Measurements from ENCODE around the gene FBLN7.

The FBLN7 gene

GRCh38 chr2:112160283-112161250 lies 22.4 kb downstream of the FBLN7 start:
- Mint-ChIP-seq H3K27me3 (ENCODE audit: low read depth) (no peaks in the 10 kb centered on the region), H3K9me3 (no peaks in the 10 kb centered on the region), H3K27ac (no peak overlapping the region), H3K4me1 (ENCODE audit: low read depth) (peaks cover 23% of the 10 kb centered on the region), H3K4me3 (no peak overlapping the region), H3K36me3 (ENCODE audit: low read depth) (no peaks in the 10 kb centered on the region)

DNA sequence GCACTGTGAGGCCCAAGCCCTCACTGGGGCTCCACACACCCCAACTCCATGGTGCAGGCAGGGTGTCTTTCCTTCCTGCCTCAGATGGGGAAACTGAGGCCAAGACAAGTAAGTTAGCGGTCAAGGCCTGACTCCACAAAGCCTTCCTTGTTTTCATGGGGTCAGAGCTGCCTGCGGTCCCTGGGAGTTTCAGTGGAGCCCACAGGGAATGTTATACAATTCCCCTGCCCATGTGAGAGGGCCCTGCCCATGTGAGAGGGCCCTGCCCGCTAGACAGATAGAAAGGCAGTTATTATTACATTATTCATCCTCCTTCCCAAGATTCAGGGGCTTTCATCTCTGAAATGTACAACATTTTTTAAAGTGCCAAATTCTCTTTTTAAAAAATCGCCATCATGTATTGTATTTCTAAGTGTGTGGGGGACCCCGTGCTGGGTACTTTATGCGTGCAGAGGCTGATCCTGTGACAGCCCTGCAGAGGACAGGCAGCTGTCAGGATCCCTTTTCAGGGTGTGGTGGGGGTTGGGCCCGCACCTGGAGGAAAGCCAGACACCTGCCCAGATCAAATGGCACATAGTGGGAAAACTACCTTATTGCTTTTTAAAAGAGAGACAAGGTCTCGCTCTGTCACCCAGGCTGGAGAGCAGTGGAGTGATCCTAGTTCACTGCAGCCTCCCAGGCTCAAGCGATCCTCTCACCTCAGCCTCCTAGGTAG lies 23.4 kb downstream of the FBLN7 start:
- no peaks in the 10 kb centered on the region for H3K27me3 Mint-ChIP-seq (ENCODE audit: low read depth)
- H3K27ac Mint-ChIP-seq, result no peak overlapping the region
- no peaks in the 10 kb centered on the region for H3K36me3 Mint-ChIP-seq (ENCODE audit: low read depth)
- no peak overlapping the region for H3K4me3 Mint-ChIP-seq
- H3K4me1 Mint-ChIP-seq (ENCODE audit: low read depth), result peaks cover 13% of the 10 kb centered on the region
- H3K9me3 Mint-ChIP-seq, result no peaks in the 10 kb centered on the region

- Mint-ChIP-seq H3K9me3 (no peaks in the 10 kb centered on the region), H3K27me3 (ENCODE audit: low read depth) (no peaks in the 10 kb centered on the region), H3K4me1 (ENCODE audit: low read depth) (peaks cover 9% of the 10 kb centered on the region), H3K27ac (no peak overlapping the region), H3K36me3 (ENCODE audit: low read depth) (no peaks in the 10 kb centered on the region), H3K4me3 (no peak overlapping the region)
Measured at GRCh38 chr2:112162341-112162740, 24.2 kb downstream of the FBLN7 start.

DNA sequence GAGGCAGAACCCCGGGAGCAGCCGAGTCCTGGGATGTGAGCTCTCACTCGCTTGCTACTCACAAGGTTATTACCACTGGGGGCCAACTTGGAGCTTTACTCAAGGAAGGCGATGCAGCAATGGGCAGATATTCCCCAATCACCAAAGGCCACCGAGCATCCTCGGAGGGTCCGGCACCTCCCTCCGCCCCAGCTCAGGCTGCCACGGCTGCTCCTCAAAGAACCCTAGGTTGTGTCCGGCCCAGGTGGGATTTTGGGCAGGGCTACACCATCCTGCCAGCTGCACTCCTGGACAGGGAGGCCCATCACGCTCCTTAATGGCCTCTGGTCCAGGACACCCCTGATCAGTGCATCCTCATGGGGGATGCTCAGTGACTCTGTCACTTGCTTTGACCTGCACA lies 24.8 kb downstream of the FBLN7 start:
- Mint-ChIP-seq H3K36me3 (ENCODE audit: low read depth) (no peaks in the 10 kb centered on the region), H3K4me3 (no peak overlapping the region), H3K4me1 (ENCODE audit: low read depth) (peaks cover 9% of the 10 kb centered on the region), H3K27me3 (ENCODE audit: low read depth) (no peaks in the 10 kb centered on the region), H3K9me3 (no peaks in the 10 kb centered on the region), H3K27ac (no peak overlapping the region)

- Mint-ChIP-seq H3K9me3 (no peaks in the 10 kb centered on the region), H3K4me3 (no peak overlapping the region), H3K27me3 (ENCODE audit: low read depth) (no peaks in the 10 kb centered on the region), H3K27ac (no peak overlapping the region), H3K4me1 (ENCODE audit: low read depth) (peaks cover 11% of the 10 kb centered on the region), H3K36me3 (ENCODE audit: low read depth) (no peaks in the 10 kb centered on the region)
Measured at GRCh38 chr2:112163541-112163981, 25.4 kb downstream of the FBLN7 start.

GRCh38 chr2:112164876-112165275 lies 26.7 kb downstream of the FBLN7 start:
- no peak overlapping the region for H3K4me3 Mint-ChIP-seq
- no peak overlapping the region for H3K27ac Mint-ChIP-seq
- no peaks in the 10 kb centered on the region for H3K27me3 Mint-ChIP-seq (ENCODE audit: low read depth)
- no peaks in the 10 kb centered on the region for H3K36me3 Mint-ChIP-seq (ENCODE audit: low read depth)
- H3K9me3 Mint-ChIP-seq, result no peaks in the 10 kb centered on the region
- H3K4me1 Mint-ChIP-seq (ENCODE audit: low read depth), result peaks cover 11% of the 10 kb centered on the region

- H3K4me3 Mint-ChIP-seq, result no peak overlapping the region
- H3K4me1 Mint-ChIP-seq (ENCODE audit: low read depth), result peaks cover 10% of the 10 kb centered on the region
- H3K36me3 Mint-ChIP-seq (ENCODE audit: low read depth), result no peaks in the 10 kb centered on the region
- no peaks in the 10 kb centered on the region for H3K9me3 Mint-ChIP-seq
- no peak overlapping the region for H3K27ac Mint-ChIP-seq
- H3K27me3 Mint-ChIP-seq (ENCODE audit: low read depth), result no peaks in the 10 kb centered on the region
Measured at GRCh38 chr2:112165296-112165695, 27.1 kb downstream of the FBLN7 start.

GRCh38 chr2:112166806-112167499 lies 28.8 kb downstream of the FBLN7 start:
- Mint-ChIP-seq H3K4me1 (ENCODE audit: low read depth) (peaks cover 4% of the 10 kb centered on the region), H3K4me3 (no peak overlapping the region), H3K9me3 (no peaks in the 10 kb centered on the region), H3K27ac (peak overlapping the region; percentile 41), H3K36me3 (ENCODE audit: low read depth) (no peaks in the 10 kb centered on the region), H3K27me3 (ENCODE audit: low read depth) (no peaks in the 10 kb centered on the region)

DNA sequence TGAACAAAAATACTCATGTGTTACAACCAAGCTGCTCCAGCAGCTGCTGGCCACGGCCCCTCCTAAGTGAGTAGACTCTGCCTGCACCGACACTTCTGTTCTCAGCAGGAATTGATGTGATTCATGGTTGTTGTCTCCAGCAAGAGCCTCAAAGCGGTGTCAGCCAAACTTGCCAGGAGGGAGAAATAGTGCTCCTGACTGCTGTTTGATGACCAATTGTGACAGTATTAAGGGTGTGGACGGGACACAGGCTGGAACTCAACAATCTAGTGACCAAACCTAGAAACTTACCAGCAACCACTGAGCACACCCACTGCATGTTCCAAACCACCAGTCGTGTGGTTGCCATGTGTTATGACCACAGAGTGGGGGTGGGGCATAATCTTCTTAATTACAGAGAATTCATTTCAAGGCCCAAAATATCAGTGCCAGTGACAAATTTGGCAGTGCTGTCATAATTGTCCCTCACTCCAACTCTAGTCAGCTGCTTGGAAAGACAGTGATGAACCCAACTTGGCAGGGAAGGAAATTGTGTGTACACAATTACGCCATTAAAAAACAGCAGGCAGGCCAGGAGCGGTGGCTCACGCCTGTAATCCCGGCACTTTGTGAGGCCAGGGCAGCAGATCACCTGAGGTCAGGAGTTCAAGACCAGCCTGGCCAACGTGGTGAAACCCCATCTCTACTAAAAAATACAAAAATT lies 30.4 kb downstream of the FBLN7 start:
- no peaks in the 10 kb centered on the region for H3K27me3 Mint-ChIP-seq (ENCODE audit: low read depth)
- H3K9me3 Mint-ChIP-seq, result no peaks in the 10 kb centered on the region
- H3K36me3 Mint-ChIP-seq (ENCODE audit: low read depth), result no peaks in the 10 kb centered on the region
- no peak overlapping the region for H3K4me3 Mint-ChIP-seq
- H3K4me1 Mint-ChIP-seq (ENCODE audit: low read depth), result peaks cover 8% of the 10 kb centered on the region
- H3K27ac Mint-ChIP-seq, result no peak overlapping the region

DNA sequence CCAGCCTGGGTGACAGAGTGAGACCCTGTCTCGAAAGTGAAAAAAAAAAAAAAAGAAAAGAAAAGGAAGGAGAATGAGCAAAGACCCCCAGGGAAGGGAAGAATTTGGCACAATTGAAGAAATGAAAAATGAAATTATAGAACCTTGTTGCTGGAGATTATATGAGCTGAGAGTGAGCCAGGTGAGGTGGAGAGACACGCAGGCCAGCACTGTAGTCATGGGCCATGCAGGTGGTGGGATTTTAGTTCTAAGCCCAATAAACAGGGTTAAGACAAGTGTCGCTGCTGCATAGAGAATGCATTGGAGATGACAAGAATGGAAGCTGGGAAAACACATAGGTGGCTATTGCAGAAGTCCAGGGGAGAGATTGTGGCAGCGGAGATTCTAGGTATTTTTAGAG lies 32.3 kb downstream of the FBLN7 start:
- H3K4me3 Mint-ChIP-seq, result no peak overlapping the region
- no peaks in the 10 kb centered on the region for H3K27me3 Mint-ChIP-seq (ENCODE audit: low read depth)
- no peaks in the 10 kb centered on the region for H3K36me3 Mint-ChIP-seq (ENCODE audit: low read depth)
- H3K9me3 Mint-ChIP-seq, result no peaks in the 10 kb centered on the region
- H3K4me1 Mint-ChIP-seq (ENCODE audit: low read depth), result peaks cover 16% of the 10 kb centered on the region
- no peak overlapping the region for H3K27ac Mint-ChIP-seq

GRCh38 chr2:112173646-112174319 lies 35.6 kb downstream of the FBLN7 start:
- peak overlapping the region; percentile 64 for H3K27ac Mint-ChIP-seq
- no peak overlapping the region for H3K4me3 Mint-ChIP-seq
- no peaks in the 10 kb centered on the region for H3K27me3 Mint-ChIP-seq (ENCODE audit: low read depth)
- H3K4me1 Mint-ChIP-seq (ENCODE audit: low read depth), result peaks cover 13% of the 10 kb centered on the region
- H3K9me3 Mint-ChIP-seq, result no peaks in the 10 kb centered on the region
- no peaks in the 10 kb centered on the region for H3K36me3 Mint-ChIP-seq (ENCODE audit: low read depth)

GRCh38 chr2:112174383-112174782 lies 36.2 kb downstream of the FBLN7 start:
- Mint-ChIP-seq H3K27me3 (ENCODE audit: low read depth) (no peaks in the 10 kb centered on the region), H3K36me3 (ENCODE audit: low read depth) (no peaks in the 10 kb centered on the region), H3K4me3 (no peak overlapping the region), H3K27ac (no peak overlapping the region), H3K9me3 (no peaks in the 10 kb centered on the region), H3K4me1 (ENCODE audit: low read depth) (peaks cover 13% of the 10 kb centered on the region)

GRCh38 chr2:112175333-112175732 lies 37.1 kb downstream of the FBLN7 start:
- peaks cover 13% of the 10 kb centered on the region for H3K4me1 Mint-ChIP-seq (ENCODE audit: low read depth)
- no peaks in the 10 kb centered on the region for H3K27me3 Mint-ChIP-seq (ENCODE audit: low read depth)
- H3K27ac Mint-ChIP-seq, result no peak overlapping the region
- H3K4me3 Mint-ChIP-seq, result no peak overlapping the region
- H3K9me3 Mint-ChIP-seq, result no peaks in the 10 kb centered on the region
- no peaks in the 10 kb centered on the region for H3K36me3 Mint-ChIP-seq (ENCODE audit: low read depth)

Data from T-helper 1 cell treated with Interleukin-12 subunit alpha and Interleukin-12 subunit beta and Interleukin-4 antibody, amounts not matched to agents 30 μg/mL and 1 μg/mL, for 36 hours (primary cell).